IMR-90 (cell line): ENCODE results near the gene MATK. TPM values are rescaled to one million over a fixed set of nuclear protein-coding genes. Genes with fewer than 3 reads are reported as not detected.

Source experiments
- ATAC-seq: fragments of 200-7000 bp; cut with Tn5 transposase; 2 replicates; pipeline ENCODE4 v1.9.1; 2020; ENCODE audit warnings: low read depth, mild to moderate bottlenecking, moderate library complexity
- BruUV-seq: library from RNA; stranded (reverse); fragments of 400-500 nt; replicated peaks from 2 replicates; lab custom pipeline; 2021; lab: Mats Ljungman, UMichigan
- CTCF ChIA-PET: fragments of 300-600 bp; formaldehyde crosslinking; extraction: SDS; loops from one replicate; lab custom pipeline; 2021; ENCODE audit warnings: antibody characterized with exemption; lab: Yijun Ruan, JAX
- POLR2A ChIA-PET: fragments of 300-600 bp; sonication (Branson Sonifier 250); formaldehyde crosslinking; loops from one replicate; lab custom pipeline; 2022; ENCODE audit warnings: antibody characterized with exemption; ENCODE audit not compliant: unreplicated experiment; lab: Charles Lee
- DNase-seq: peaks from one replicate; pipeline ENCODE4 v3.0.0; 2013
- H2AFZ ChIP-seq: replicated peaks from 2 replicates; pipeline ENCODE3; 2013; ENCODE audit warnings: low read length, mild to moderate bottlenecking; ENCODE audit not compliant: poor library complexity
- H2AK5ac ChIP-seq: 2 replicates; pipeline ENCODE4 v1.6.1; 2013; ENCODE audit warnings: low read depth, low read length, inconsistent platforms
- H2AK9ac ChIP-seq: replicated peaks from 2 replicates; pipeline ENCODE3; 2013; ENCODE audit warnings: mild to moderate bottlenecking, low read depth, low read length, moderate library complexity; ENCODE audit not compliant: poor library complexity
- H2BK120ac ChIP-seq: 2 replicates; pipeline ENCODE4 v1.6.1; 2013; ENCODE audit warnings: low read depth, low read length, inconsistent platforms
- H2BK15ac ChIP-seq: 3 replicates; pipeline ENCODE4 v1.6.1; 2013; ENCODE audit warnings: low read depth, low read length, inconsistent platforms
- H2BK20ac ChIP-seq: 2 replicates; pipeline ENCODE4 v1.6.1; 2013; ENCODE audit warnings: low read depth, mild to moderate bottlenecking, inconsistent platforms, low read length, moderate library complexity
- H2BK5ac ChIP-seq: 2 replicates; pipeline ENCODE4 v1.6.1; 2013; ENCODE audit warnings: mild to moderate bottlenecking, low read depth, low read length, inconsistent platforms; ENCODE audit not compliant: poor library complexity, severe bottlenecking
- H3K14ac ChIP-seq: replicated peaks from 2 replicates; pipeline ENCODE4 v1.6.1; 2013; ENCODE audit warnings: low read depth, low read length, inconsistent platforms
- H3K18ac ChIP-seq: 2 replicates; pipeline ENCODE4 v1.6.1; 2013; ENCODE audit warnings: low read depth, low read length, control low read depth
- H3K23ac ChIP-seq: 2 replicates; pipeline ENCODE4 v1.6.1; 2013; ENCODE audit warnings: low read depth, low read length, inconsistent platforms
- H3K27ac ChIP-seq: 2 replicates; pipeline ENCODE4 v1.5.1; 2013; ENCODE audit warnings: mild to moderate bottlenecking, control low read depth, low read length; ENCODE audit not compliant: insufficient read depth
- H3K27me3 ChIP-seq: 2 replicates; pipeline ENCODE4 v1.6.1; 2013; ENCODE audit warnings: low read length; ENCODE audit not compliant: control insufficient read depth, insufficient read depth
- H3K36me3 ChIP-seq: 2 replicates; pipeline ENCODE4 v1.6.1; 2013; ENCODE audit warnings: low read length, mixed read lengths; ENCODE audit not compliant: control insufficient read depth, insufficient read depth
- H3K4ac ChIP-seq: 2 replicates; pipeline ENCODE4 v1.6.1; 2013; ENCODE audit warnings: low read depth, low read length, inconsistent platforms
- H3K4me1 ChIP-seq: 2 replicates; pipeline ENCODE4 v1.6.1; 2013; ENCODE audit warnings: low read length, mixed read lengths; ENCODE audit not compliant: control insufficient read depth, insufficient read depth
- H3K4me2 ChIP-seq: 2 replicates; pipeline ENCODE4 v1.6.1; 2013; ENCODE audit warnings: low read depth, mild to moderate bottlenecking, control low read depth, low read length, moderate library complexity
- H3K4me3 ChIP-seq: 2 replicates; pipeline ENCODE4 v1.5.1; 2013; ENCODE audit warnings: low read depth, mild to moderate bottlenecking, control low read depth, low read length, moderate library complexity; ENCODE audit not compliant: insufficient read depth
- H3K56ac ChIP-seq: 2 replicates; pipeline ENCODE4 v1.6.1; 2013; ENCODE audit warnings: low read length, inconsistent platforms; ENCODE audit not compliant: insufficient read depth; ENCODE audit errors: extremely low read depth
- H3K79me1 ChIP-seq, 2 experiments: 2 replicates each; pipeline ENCODE4 v1.6.1; 2013; ENCODE audit warnings: low read length in 2 of 2, inconsistent platforms in 1 of 2, low read depth in 1 of 2
- H3K9ac ChIP-seq: 2 replicates; pipeline ENCODE4 v1.6.1; 2013; ENCODE audit warnings: low read depth, low read length, control low read depth
- H3K9me1 ChIP-seq: 2 replicates; pipeline ENCODE4 v1.6.1; 2013; ENCODE audit warnings: low read length, inconsistent platforms; ENCODE audit not compliant: insufficient read depth
- H3K9me3 ChIP-seq: 2 replicates; pipeline ENCODE4 v1.6.1; 2013; ENCODE audit warnings: low read length; ENCODE audit not compliant: control insufficient read depth, insufficient read depth
- H4K20me1 ChIP-seq: 2 replicates; pipeline ENCODE4 v1.6.1; 2013; ENCODE audit warnings: low read length, inconsistent platforms; ENCODE audit not compliant: insufficient read depth
- H4K5ac ChIP-seq: 2 replicates; pipeline ENCODE4 v1.6.1; 2013; ENCODE audit warnings: mild to moderate bottlenecking, low read depth, low read length, control low read depth
- H4K8ac ChIP-seq, 2 experiments: 2 replicates each; pipeline ENCODE4 v1.6.1; 2013; ENCODE audit warnings: low read depth in 2 of 2, low read length in 2 of 2, control low read depth in 1 of 2, inconsistent platforms in 1 of 2
- H4K91ac ChIP-seq: 2 replicates; pipeline ENCODE4 v1.6.1; 2013; ENCODE audit warnings: low read depth, low read length, inconsistent platforms; ENCODE audit not compliant: insufficient read depth
- BHLHE40 ChIP-seq: fragments of 150-350 bp; IDR thresholded peaks from 2 replicates; pipeline ENCODE4 v1.6.1; 2016; ENCODE audit warnings: mild to moderate bottlenecking, low read depth, low read length
- CEBPB ChIP-seq: IDR thresholded peaks from 2 replicates; pipeline ENCODE4 v1.6.1; 2012; ENCODE audit warnings: low read depth, low read length, improper control_type of control experiment
- CHD1 ChIP-seq: IDR thresholded peaks from 2 replicates; pipeline ENCODE4 v1.6.1; 2012; ENCODE audit warnings: low read depth, low read length, improper control_type of control experiment
- FOS ChIP-seq: fragments of 150-350 bp; IDR thresholded peaks from 2 replicates; pipeline ENCODE4 v1.6.1; 2016; ENCODE audit warnings: low read depth, low read length
- MAFK ChIP-seq: IDR thresholded peaks from 2 replicates; pipeline ENCODE4 v1.6.1; 2012; ENCODE audit warnings: low read depth, low read length, improper control_type of control experiment
- MAZ ChIP-seq: IDR thresholded peaks from 2 replicates; pipeline ENCODE4 v1.6.1; 2012; ENCODE audit warnings: low read depth, mild to moderate bottlenecking, low read length, improper control_type of control experiment, moderate library complexity, borderline replicate concordance
- MXI1 ChIP-seq: IDR thresholded peaks from 2 replicates; pipeline ENCODE4 v1.6.1; 2012; ENCODE audit warnings: low read depth, mild to moderate bottlenecking, low read length, moderate library complexity, borderline replicate concordance
- NFE2L2 ChIP-seq: fragments of 150-350 bp; IDR thresholded peaks from 2 replicates; pipeline ENCODE4 v1.6.1; 2016; ENCODE audit warnings: low read depth, mild to moderate bottlenecking, low read length
- POLR2A ChIP-seq: IDR thresholded peaks from 2 replicates; pipeline ENCODE4 v1.6.1; 2012; ENCODE audit warnings: mild to moderate bottlenecking, low read depth, low read length
- RAD21 ChIP-seq: IDR thresholded peaks from 2 replicates; pipeline ENCODE4 v1.6.1; 2012; ENCODE audit warnings: low read length, improper control_type of control experiment
- RCOR1 ChIP-seq: IDR thresholded peaks from 2 replicates; pipeline ENCODE4 v1.6.1; 2012; ENCODE audit warnings: mild to moderate bottlenecking, low read length, improper control_type of control experiment; ENCODE audit not compliant: insufficient replicate concordance
- RFX5 ChIP-seq: IDR thresholded peaks from 2 replicates; pipeline ENCODE4 v1.8.0; 2012; ENCODE audit warnings: low read depth, mild to moderate bottlenecking, low read length, moderate library complexity
- SMC3 ChIP-seq: fragments of 150-350 bp; IDR thresholded peaks from 2 replicates; pipeline ENCODE4 v1.6.1; 2016; ENCODE audit warnings: low read depth, mild to moderate bottlenecking, antibody characterized with exemption, low read length, moderate library complexity
- WGBS, 2 experiments: methylation state at CpG; one replicate each; pipeline versions ENCODE4 v1.1.5 to v1.1.7; 2013; ENCODE audit warnings: missing lambda C conversion rate in 2 of 2; ENCODE audit not compliant: insufficient read length in 1 of 2; ENCODE audit errors: extremely low coverage in 2 of 2; 5-methylcytosine and 5-hydroxymethylcytosine counted together
- dilution Hi-C: fragments of 300-500 bp; cut with HindIII; formaldehyde crosslinking; loops from one replicate; pipeline ENCODE4 v1.14.3; 2018; ENCODE audit warnings: low sequenced_read_pairs; ENCODE audit not compliant: unreplicated experiment
- in situ Hi-C: fragments of 300-500 bp; cut with MboI; formaldehyde crosslinking; loops from 3 replicates; pipeline ENCODE4 v1.14.3; 2019; ENCODE audit warnings: low sequenced_read_pairs, inconsistent platforms, mixed read lengths
- intact Hi-C: fragments of 100-400 bp; cut with micrococcal nuclease; formaldehyde crosslinking; loops from 2 replicates; pipeline ENCODE4 v1.10.0; 2022
- polyA plus RNA-seq, 3 experiments: library from polyadenylated mRNA; depleted of rRNA; stranded (reverse); fragments of >200 nt; gene quantifications; 2 replicates each; pipeline ENCODE4 v1.2.3, GENCODE V29; 2012; ENCODE audit warnings: low replicate concordance in 1 of 3
- total RNA-seq: library from RNA; depleted of rRNA; stranded (reverse); fragments of >200 nt; gene quantifications from 2 replicates; pipeline ENCODE4 v1.2.3, GENCODE V29; 2012
- TF ChIP-seq, protein P1 (sequence below): fragments of 150-350 bp; IDR thresholded peaks from 2 replicates; pipeline ENCODE4 v1.6.1; 2017; ENCODE audit warnings: mild to moderate bottlenecking, antibody characterized with exemption, low read length, low read depth
- TF ChIP-seq, protein P2 (sequence below): conservative IDR thresholded peaks from 2 replicates; pipeline ENCODE4 v1.5.1; 2012; ENCODE audit warnings: mild to moderate bottlenecking, low read depth, low read length, improper control_type of control experiment
- TF ChIP-seq, protein P3 (sequence below): fragments of 150-350 bp; IDR thresholded peaks from 2 replicates; pipeline ENCODE4 v1.6.1; 2016; ENCODE audit warnings: low read depth, mild to moderate bottlenecking, low read length, moderate library complexity, borderline replicate concordance

The MATK gene
- total and polyA plus RNA-seq, 2 of the 4 experiments (the other 2 are of a cell fraction): not detected

DNA sequence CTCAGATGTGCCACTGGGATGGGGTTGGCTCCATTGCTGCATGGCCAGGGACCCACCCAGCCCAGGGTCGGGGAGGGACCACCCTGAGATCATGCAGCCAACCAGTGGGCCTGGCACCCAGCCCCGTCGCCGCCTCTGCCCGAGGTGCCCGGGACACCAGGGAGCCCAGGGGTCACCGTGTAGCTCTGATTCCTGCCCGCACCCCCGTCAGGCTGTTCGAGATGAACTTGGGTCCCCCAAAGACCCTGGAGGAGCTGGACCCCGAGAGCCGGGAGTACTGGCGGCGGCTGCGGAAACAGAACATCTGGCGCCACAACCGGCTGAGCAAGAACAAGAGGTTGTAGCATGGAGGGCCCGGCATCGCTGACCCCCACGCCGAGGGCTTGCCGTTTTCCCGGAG is 19.1 kb downstream of the MATK start:
- Histone ChIP-seq H3K4me1 (no peaks in the 10 kb centered on the region), H2AK5ac (no peak overlapping the region), H3K4me2 (no peak overlapping the region), H4K5ac (no peak overlapping the region), H3K27me3 (no peaks in the 10 kb centered on the region), H2BK5ac (no peak overlapping the region), H3K18ac (no peak overlapping the region), H3K4me3 (no peak overlapping the region), H3K56ac (no peak overlapping the region), H3K23ac (no peak overlapping the region), H4K8ac (no peak overlapping the region), H3K36me3 (peaks cover 27% of the 10 kb centered on the region), H2BK20ac (no peak overlapping the region), H3K4ac (no peak overlapping the region), H4K91ac (no peak overlapping the region), H3K79me1 (peaks cover 10 to 15% of the 10 kb centered on the region in 2 experiments; a peak in 3 of 4 replicates), H3K9me1 (no peaks in the 10 kb centered on the region), H2BK15ac (no peak overlapping the region), H4K20me1 (no peaks in the 10 kb centered on the region), H3K9ac (no peak overlapping the region), H2AFZ (no peak overlapping the region), H3K27ac (no peak overlapping the region), H2BK120ac (no peak overlapping the region), H3K9me3 (no peaks in the 10 kb centered on the region), H2AK9ac (no peak overlapping the region), H3K14ac (no peak overlapping the region)
- TF ChIP-seq FOS (no peak), RAD21 (no peak), NFE2L2 (no peak), SMC3 (no peak), MXI1 (no peak), BHLHE40 (no peak), CEBPB (no peak), CHD1 (no peak), POLR2A (no peak), MAFK (no peak), RCOR1 (no peak), RFX5 (no peak), MAZ (no peak)
- TF ChIP-seq, protein P1, sequence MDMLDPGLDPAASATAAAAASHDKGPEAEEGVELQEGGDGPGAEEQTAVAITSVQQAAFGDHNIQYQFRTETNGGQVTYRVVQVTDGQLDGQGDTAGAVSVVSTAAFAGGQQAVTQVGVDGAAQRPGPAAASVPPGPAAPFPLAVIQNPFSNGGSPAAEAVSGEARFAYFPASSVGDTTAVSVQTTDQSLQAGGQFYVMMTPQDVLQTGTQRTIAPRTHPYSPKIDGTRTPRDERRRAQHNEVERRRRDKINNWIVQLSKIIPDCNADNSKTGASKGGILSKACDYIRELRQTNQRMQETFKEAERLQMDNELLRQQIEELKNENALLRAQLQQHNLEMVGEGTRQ: no peak
- TF ChIP-seq, protein P2, sequence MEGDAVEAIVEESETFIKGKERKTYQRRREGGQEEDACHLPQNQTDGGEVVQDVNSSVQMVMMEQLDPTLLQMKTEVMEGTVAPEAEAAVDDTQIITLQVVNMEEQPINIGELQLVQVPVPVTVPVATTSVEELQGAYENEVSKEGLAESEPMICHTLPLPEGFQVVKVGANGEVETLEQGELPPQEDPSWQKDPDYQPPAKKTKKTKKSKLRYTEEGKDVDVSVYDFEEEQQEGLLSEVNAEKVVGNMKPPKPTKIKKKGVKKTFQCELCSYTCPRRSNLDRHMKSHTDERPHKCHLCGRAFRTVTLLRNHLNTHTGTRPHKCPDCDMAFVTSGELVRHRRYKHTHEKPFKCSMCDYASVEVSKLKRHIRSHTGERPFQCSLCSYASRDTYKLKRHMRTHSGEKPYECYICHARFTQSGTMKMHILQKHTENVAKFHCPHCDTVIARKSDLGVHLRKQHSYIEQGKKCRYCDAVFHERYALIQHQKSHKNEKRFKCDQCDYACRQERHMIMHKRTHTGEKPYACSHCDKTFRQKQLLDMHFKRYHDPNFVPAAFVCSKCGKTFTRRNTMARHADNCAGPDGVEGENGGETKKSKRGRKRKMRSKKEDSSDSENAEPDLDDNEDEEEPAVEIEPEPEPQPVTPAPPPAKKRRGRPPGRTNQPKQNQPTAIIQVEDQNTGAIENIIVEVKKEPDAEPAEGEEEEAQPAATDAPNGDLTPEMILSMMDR: no peak
- TF ChIP-seq, protein P3, sequence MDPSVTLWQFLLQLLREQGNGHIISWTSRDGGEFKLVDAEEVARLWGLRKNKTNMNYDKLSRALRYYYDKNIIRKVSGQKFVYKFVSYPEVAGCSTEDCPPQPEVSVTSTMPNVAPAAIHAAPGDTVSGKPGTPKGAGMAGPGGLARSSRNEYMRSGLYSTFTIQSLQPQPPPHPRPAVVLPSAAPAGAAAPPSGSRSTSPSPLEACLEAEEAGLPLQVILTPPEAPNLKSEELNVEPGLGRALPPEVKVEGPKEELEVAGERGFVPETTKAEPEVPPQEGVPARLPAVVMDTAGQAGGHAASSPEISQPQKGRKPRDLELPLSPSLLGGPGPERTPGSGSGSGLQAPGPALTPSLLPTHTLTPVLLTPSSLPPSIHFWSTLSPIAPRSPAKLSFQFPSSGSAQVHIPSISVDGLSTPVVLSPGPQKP: no peak
- CTCF ChIA-PET: no interaction called here
- 89% methylated on average over 16 of the region's 23 CpGs; no CpG with 5 or more reads in 1 of the 2 experiments for WGBS, 2 experiments
- intact Hi-C loops (no loop called here), dilution Hi-C loops (no loop called here), in situ Hi-C loops (no loop called here)
- BruUV-seq: no TSS peak
- POLR2A ChIA-PET: no interaction called here
- no peak for DNase-seq
- ATAC-seq: no peak
